Dendritic cell treated with granulocyte-macrophage colony-stimulating factor and Interleukin-4, amounts not matched to agents 40 ng/mL and 50 ng/mL, for 4 days (primary cell): Measurements from ENCODE around the gene LGALS13.
"Not testable (repeated sequence)": the region's sequence is repeated elsewhere in the genome, so short reads cannot be mapped to it uniquely, and the experiment has no call there.

ENCODE experiments used
- H3K27ac Mint-ChIP-seq: one replicate; pipeline ENCODE4 v1.8.0; 2022; ENCODE audit warnings: mild to moderate bottlenecking, mixed read lengths
- H3K27me3 Mint-ChIP-seq: one replicate; pipeline ENCODE4 v1.8.0; 2022; ENCODE audit warnings: mild to moderate bottlenecking, mixed read lengths
- H3K36me3 Mint-ChIP-seq: one replicate; pipeline ENCODE4 v1.8.0; 2022; ENCODE audit warnings: low read depth, mixed read lengths
- H3K4me1 Mint-ChIP-seq: one replicate; pipeline ENCODE4 v1.8.0; 2022; ENCODE audit warnings: low read depth, mixed read lengths
- H3K4me3 Mint-ChIP-seq: one replicate; pipeline ENCODE4 v1.8.0; 2022; ENCODE audit warnings: mild to moderate bottlenecking, moderate library complexity, mixed read lengths
- H3K9me3 Mint-ChIP-seq: one replicate; pipeline ENCODE4 v1.8.0; 2022; ENCODE audit warnings: mixed read lengths
- intact Hi-C: fragments of 100-400 bp; cut with micrococcal nuclease; formaldehyde crosslinking; loops from one replicate; pipeline ENCODE4 v1.15.0; 2022

LGALS13 gene

DNA sequence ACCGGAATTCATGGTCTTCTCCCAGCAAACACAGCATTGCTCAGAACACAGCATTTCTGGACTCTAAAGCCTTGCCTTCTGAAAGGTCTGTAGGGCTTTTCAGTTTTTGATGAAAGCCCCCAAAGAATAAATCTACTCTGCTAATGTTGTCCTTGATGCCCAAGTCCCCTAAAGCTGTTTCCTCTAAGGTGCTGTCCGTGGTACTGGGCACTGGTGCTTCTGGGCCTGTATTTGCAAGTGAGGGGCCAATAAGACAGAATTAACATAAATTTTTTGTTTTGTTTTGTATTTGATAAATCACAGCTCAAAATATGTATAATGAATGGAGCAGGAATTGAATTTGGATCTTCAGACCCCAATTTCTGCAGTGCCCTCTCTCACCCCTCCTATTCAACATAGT, 12.1 kb upstream of the LGALS13 start:
- Mint-ChIP-seq H3K9me3 (no peaks in the 10 kb centered on the region), H3K27ac (no peak overlapping the region), H3K27me3 (peaks cover 3% of the 10 kb centered on the region), H3K4me1 (no peaks in the 10 kb centered on the region), H3K36me3 (no peaks in the 10 kb centered on the region), H3K4me3 (no peak overlapping the region)
- intact Hi-C loops = no loop called here

DNA sequence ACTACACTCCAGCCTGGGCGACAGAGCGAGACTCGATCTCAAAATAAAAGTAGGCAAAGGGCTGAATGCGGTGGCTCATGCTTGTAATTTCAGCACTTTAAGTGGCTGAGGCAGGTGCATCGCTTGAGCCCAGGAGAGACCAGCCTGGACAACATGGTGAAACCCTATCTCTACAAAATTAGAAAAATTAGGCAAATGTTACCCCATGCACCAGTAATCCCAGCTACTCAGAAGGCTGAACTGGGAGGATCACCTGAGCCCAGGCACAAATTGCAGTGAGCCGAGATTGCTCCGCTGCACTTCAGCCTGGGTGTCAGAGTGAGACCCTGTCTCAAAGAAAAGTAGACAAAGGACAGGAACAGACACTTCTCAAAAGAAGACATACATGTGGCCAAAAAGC, 9.9 kb upstream of the LGALS13 start:
- Mint-ChIP-seq H3K4me3 (no peak overlapping the region), H3K27me3 (peaks cover 7% of the 10 kb centered on the region), H3K27ac (no peak overlapping the region), H3K36me3 (no peaks in the 10 kb centered on the region), H3K4me1 (no peaks in the 10 kb centered on the region), H3K9me3 (no peaks in the 10 kb centered on the region)
- intact Hi-C loops = no loop called here

DNA sequence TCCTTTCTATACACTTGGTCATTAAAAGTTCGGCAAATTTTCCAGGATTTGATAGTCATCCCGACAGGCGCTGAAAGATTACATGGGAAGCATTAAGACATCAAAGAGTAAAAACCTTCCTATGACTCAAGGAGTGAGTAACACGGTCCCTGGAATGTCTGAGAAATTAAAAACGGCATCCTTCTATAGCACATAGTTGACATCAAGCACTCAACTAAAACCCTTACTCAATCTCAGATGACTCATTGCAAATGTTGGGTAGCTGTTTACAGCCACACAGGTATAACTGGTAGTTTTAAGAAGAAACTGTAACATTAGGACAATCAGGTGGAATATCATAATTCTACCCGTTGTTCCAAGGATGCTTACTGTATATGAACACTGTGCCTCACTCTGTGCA, 6.4 kb upstream of the LGALS13 start:
- H3K27me3 Mint-ChIP-seq = peaks cover 8% of the 10 kb centered on the region
- intact Hi-C loops = no loop called here
- H3K27ac Mint-ChIP-seq = no peak overlapping the region
- no peaks in the 10 kb centered on the region for H3K9me3 Mint-ChIP-seq
- H3K4me1 Mint-ChIP-seq = no peaks in the 10 kb centered on the region
- no peaks in the 10 kb centered on the region for H3K36me3 Mint-ChIP-seq
- H3K4me3 Mint-ChIP-seq = no peak overlapping the region

DNA sequence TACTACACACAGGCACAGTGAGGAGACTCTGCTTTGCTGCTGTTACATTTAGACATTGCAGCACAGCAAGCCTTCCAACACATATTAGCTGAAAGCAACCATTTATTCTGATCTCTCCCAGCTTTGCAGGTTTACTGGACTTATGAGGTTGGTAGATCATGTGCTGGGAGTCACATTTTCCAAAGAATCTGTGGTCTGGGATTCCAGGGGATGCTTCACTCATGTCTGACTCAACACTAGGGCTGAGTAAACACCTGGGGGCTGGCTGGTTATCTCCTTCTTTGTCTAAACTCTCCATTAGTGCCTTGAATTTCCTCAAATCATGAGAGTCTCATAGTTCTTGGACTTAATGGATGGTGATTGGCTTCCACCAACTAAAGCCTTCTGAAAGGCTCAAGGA, 5.4 kb upstream of the LGALS13 start:
- H3K4me1 Mint-ChIP-seq = no peaks in the 10 kb centered on the region
- H3K36me3 Mint-ChIP-seq = no peaks in the 10 kb centered on the region
- H3K9me3 Mint-ChIP-seq = no peaks in the 10 kb centered on the region
- peaks cover 6% of the 10 kb centered on the region for H3K27me3 Mint-ChIP-seq
- no peak overlapping the region for H3K27ac Mint-ChIP-seq
- intact Hi-C loops = no loop called here
- H3K4me3 Mint-ChIP-seq = no peak overlapping the region

DNA sequence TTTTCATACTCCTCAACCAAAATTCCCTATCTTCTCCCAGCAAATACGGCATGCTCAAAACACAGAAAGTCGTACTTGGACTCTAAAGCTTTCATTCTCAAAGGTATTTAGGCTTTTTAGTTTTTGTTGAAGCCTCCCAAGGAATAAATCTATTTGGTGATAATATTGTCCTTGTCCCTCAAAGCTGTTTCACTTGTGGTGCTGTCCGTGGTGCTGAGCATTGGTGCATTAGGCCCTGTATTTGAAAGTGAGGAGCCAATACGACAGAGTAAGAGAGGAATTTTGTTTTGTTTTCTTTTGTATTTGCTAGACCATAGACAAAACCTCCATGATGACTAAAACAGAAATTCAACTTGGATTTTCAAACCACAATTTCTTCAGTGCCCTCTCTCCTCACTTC, 3.2 kb upstream of the LGALS13 start:
- Mint-ChIP-seq H3K27me3 (peaks cover 7% of the 10 kb centered on the region), H3K36me3 (no peaks in the 10 kb centered on the region), H3K27ac (no peak overlapping the region), H3K4me1 (no peaks in the 10 kb centered on the region), H3K4me3 (no peak overlapping the region), H3K9me3 (no peaks in the 10 kb centered on the region)
- intact Hi-C loops = no loop called here

DNA sequence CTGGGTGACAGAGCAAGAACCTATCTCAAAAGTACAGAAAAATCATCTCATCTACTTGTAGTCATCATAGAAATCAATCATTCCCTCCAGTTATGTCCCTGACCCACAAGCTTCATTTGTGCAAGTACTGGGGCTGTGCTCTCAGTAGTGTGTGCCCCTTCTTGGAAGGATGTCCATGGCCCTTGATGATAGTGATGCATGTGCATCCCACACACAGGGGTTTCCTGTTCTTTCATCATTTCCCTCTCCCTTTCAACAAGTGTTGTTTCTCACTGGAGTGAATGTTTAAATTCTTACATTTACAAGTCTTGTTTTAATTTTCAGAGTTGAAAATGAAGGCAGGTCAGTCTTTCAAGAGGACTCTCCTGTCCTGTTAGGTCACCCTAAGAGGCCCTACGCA, 1.5 kb downstream of the LGALS13 start:
- Mint-ChIP-seq H3K36me3 (no peaks in the 10 kb centered on the region), H3K4me3 (no peak overlapping the region), H3K4me1 (no peaks in the 10 kb centered on the region), H3K27me3 (peaks cover 6% of the 10 kb centered on the region), H3K9me3 (no peaks in the 10 kb centered on the region), H3K27ac (no peak overlapping the region)
- intact Hi-C loops = no loop called here

DNA sequence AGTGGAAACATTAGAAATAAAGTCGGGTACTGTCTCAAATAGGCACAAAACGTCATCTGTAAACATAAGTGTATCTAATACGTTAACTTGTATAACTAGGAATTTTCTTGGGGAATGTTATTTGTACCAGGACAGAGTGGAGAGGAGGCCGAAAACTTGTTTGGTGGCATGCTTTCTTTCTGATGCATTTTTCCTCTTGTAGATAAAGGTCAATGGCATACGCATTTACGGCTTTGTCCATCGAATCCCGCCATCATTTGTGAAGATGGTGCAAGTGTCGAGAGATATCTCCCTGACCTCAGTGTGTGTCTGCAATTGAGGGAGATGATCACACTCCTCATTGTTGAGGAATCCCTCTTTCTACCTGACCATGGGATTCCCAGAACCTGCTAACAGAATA, 4.7 kb downstream of the LGALS13 start:
- no peaks in the 10 kb centered on the region for H3K4me1 Mint-ChIP-seq
- H3K4me3 Mint-ChIP-seq = no peak overlapping the region
- peaks cover 6% of the 10 kb centered on the region for H3K27me3 Mint-ChIP-seq
- H3K9me3 Mint-ChIP-seq = no peaks in the 10 kb centered on the region
- no peak overlapping the region for H3K27ac Mint-ChIP-seq
- H3K36me3 Mint-ChIP-seq = no peaks in the 10 kb centered on the region
- intact Hi-C loops = no loop called here

DNA sequence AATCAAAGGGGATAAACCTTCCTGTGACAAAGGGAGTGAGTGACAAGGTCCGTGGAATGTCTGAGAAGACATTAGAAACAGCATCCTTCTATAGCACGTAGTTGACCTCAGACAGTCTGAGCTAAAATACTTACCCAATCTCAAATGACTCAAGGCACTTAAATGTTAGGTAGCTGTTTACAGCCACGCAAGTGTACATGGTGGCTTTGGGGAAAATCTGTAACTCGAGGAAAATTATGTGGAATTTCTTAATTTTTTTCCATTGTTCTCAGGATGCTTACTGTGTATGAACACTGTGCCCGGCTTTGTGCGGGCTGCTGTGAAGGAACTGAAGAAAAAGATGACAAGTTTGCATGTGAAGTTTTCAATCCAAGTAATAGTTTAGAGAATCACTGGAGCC, 5.2 kb downstream of the LGALS13 start:
- H3K27ac Mint-ChIP-seq = no peak overlapping the region
- H3K27me3 Mint-ChIP-seq = peaks cover 5% of the 10 kb centered on the region
- no peaks in the 10 kb centered on the region for H3K9me3 Mint-ChIP-seq
- intact Hi-C loops = no loop called here
- no peaks in the 10 kb centered on the region for H3K36me3 Mint-ChIP-seq
- no peaks in the 10 kb centered on the region for H3K4me1 Mint-ChIP-seq
- no peak overlapping the region for H3K4me3 Mint-ChIP-seq

DNA sequence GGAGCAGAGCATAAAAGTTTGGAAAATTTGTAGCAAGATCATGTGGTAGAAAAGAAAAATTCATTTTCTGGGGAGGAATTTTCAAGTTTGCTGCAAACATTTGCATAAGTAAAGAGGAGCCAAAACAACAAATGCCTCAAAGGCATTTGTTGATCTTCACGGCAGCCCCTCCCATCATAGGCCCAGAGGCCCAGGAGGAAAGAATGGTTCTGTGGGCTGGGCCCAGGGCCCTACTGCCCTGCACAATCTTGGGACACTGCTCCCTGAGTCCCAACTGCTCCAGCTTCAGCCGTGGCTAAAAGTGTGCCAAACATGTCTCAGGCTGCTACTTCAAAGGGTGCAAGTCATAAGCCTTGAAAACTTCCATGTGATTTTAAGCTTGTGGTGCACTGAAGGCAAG, 11.3 kb downstream of the LGALS13 start:
- no peak overlapping the region for H3K27ac Mint-ChIP-seq

DNA sequence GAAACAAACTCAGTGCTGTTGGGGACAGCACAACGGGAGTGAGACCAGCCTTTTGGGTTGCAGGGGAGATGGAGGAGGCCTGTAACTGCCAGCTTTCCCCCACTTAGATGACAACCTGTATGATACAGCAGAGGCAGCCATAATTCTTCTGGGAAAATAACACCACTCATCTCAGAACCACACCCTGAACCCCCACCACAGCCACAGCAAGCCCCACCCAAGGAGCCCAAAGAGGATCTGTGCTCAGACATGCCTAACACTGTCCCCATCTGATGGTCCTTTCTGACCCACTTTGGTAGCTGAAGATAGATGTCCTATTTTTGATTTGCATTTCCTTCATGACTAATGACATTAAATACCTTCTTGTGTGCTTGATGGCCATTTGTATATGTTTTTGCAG, 15.4 kb downstream of the LGALS13 start:
- Mint-ChIP-seq H3K9me3 (no peaks in the 10 kb centered on the region), H3K27ac (no peak overlapping the region), H3K36me3 (no peaks in the 10 kb centered on the region), H3K4me3 (no peak overlapping the region), H3K27me3 (peaks cover 28% of the 10 kb centered on the region), H3K4me1 (no peaks in the 10 kb centered on the region)
- intact Hi-C loops = no loop called here

More for the DNA sequence above, 11.3 kb downstream of the LGALS13 start:
- Mint-ChIP-seq H3K9me3 (no peaks in the 10 kb centered on the region), H3K36me3 (no peaks in the 10 kb centered on the region), H3K4me1 (no peaks in the 10 kb centered on the region), H3K4me3 (no peak overlapping the region), H3K27me3 (peaks cover 5% of the 10 kb centered on the region)
- intact Hi-C loops = no loop called here

DNA sequence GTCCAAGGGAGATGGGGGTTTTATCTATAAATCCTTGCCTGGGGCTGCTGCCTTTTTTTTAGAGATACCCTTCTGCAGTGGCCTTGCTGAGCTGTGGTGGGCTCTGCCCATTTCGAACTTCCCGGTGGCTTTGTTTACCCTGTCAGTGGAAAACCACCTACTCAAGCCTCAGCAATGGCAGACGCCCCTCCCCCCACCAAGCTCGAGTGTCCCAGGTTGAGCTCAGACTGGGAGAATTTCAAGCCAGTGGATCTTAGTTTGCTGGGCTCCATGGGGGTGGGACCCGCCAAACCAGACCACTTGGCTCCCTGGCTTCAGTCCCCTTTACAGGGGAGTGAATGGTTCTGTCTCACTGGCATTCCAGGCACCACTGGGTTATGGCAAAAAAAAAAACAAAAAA, 21.6 kb downstream of the LGALS13 start:
- intact Hi-C loops = no loop called here
- peaks cover 38% of the 10 kb centered on the region for H3K27me3 Mint-ChIP-seq

DNA sequence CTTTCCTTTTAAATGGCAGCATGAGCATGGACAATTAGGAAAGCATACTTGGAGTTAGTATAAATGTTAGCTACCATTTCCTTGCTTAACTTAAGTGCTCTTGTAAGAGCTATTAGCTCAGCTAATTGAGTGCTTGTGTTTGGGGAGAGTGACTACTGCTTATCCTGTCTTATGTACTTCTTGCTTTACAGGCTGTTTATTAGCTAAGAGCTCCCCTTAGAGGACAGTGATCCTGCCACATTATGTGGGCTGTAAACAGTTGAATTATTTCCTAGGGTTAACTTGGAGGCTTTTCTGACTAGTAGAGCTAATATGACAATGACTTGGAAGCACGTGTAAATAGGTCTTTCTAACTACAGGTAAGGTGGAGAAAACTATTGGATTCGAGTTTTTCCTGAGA, 25.3 kb downstream of the LGALS13 start:
- H3K27me3 Mint-ChIP-seq = peaks cover 20% of the 10 kb centered on the region
- intact Hi-C loops = loop anchor here (2.0 kb wide), 1 partner anchor 75 kb away; no protein-coding TSS in a partner anchor
- not testable (repeated sequence) for H3K9me3 Mint-ChIP-seq, H3K27ac Mint-ChIP-seq, H3K36me3 Mint-ChIP-seq, H3K4me3 Mint-ChIP-seq, H3K4me1 Mint-ChIP-seq

More for the DNA sequence above, 21.6 kb downstream of the LGALS13 start:
- Mint-ChIP-seq H3K4me3 (no peak overlapping the region), H3K27ac (no peak overlapping the region), H3K9me3 (no peaks in the 10 kb centered on the region), H3K4me1 (no peaks in the 10 kb centered on the region), H3K36me3 (no peaks in the 10 kb centered on the region)

DNA sequence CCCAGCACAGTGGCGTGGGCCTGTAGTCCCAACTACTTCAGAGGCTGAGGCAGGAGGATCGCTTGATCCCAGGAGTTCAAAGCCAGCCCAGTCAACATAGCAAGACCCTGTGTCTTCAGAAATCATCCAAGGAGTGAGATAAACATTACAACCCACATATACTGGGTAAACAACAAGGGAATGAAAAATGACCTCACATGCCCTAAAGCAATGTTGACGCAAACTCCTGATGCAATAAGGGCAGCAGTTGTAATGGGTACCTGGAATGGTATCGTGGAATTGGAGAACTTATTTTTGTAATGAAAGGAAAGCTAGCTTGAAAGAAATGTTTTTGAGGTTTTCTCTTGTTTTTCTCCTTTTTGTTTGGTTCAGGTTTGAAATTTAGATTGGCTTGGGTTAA, 28.9 kb downstream of the LGALS13 start:
- Mint-ChIP-seq H3K36me3 (no peaks in the 10 kb centered on the region), H3K9me3 (no peaks in the 10 kb centered on the region), H3K27me3 (peaks cover 16% of the 10 kb centered on the region), H3K27ac (no peak overlapping the region), H3K4me1 (no peaks in the 10 kb centered on the region), H3K4me3 (no peak overlapping the region)
- intact Hi-C loops = no loop called here

DNA sequence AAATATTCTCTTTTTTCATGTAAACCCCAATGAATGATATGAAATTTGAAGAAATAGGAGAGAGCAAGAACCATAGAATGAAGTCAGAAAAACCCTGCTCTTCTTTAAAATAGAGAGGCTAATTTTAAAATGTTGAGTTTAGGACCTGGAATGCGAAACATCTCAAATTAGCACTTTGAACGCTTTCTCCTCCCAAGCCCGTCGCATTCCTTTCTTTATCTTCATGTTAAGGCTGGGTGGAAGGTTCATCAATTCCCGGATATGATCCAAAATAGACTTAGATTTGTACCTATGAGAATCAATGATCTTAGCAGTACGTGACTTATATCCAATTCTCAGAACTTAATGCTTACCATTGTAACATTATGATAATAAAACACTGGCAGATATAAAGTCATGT, 29.3 kb downstream of the LGALS13 start:
- Mint-ChIP-seq H3K27ac (no peak overlapping the region), H3K4me3 (no peak overlapping the region), H3K4me1 (no peaks in the 10 kb centered on the region), H3K27me3 (peaks cover 15% of the 10 kb centered on the region), H3K36me3 (no peaks in the 10 kb centered on the region), H3K9me3 (no peaks in the 10 kb centered on the region)
- intact Hi-C loops = no loop called here

DNA sequence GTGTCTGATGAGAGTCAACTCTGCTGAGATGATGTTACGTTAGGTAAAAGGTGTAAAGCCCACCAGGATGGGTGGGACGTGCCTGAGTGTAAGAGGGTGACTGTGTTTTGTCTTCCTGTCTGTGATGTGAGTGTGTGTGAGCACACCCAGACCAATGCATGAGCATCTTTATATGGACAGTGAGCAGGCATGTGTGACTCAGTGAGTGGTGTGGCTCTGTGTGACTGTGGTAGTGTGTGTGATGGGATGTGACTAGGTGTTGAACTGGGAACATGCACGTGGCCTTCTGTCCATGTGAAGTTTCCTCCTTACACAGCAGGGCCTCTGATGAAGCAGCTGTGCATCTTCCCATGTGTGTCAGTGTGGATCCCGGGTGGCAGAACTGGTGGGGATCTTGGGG, 35.6 kb downstream of the LGALS13 start:
- H3K36me3 Mint-ChIP-seq = no peaks in the 10 kb centered on the region
- no peaks in the 10 kb centered on the region for H3K9me3 Mint-ChIP-seq
- peaks cover 15% of the 10 kb centered on the region for H3K27me3 Mint-ChIP-seq
- intact Hi-C loops = no loop called here
- H3K4me1 Mint-ChIP-seq = no peaks in the 10 kb centered on the region
- no peak overlapping the region for H3K4me3 Mint-ChIP-seq
- H3K27ac Mint-ChIP-seq = no peak overlapping the region

DNA sequence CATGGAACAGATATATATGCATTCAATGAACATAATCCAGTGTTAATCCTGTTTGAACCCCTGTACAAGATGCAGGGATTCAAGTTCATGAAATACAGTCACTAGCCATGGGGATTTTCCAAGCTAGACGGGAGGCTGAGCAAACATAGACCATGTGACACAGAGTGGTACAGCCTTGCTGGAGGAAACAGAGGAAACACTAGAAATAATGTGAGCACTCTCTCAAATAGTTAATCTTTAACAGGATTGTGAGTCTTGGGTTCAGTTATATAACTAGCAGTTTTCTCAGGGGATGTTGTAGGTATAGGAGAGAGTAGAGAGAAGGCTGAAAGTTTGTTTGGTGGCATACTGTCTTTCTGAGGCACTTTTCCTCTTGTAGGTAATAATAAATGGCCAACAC, 39.4 kb downstream of the LGALS13 start:
- no peak overlapping the region for H3K27ac Mint-ChIP-seq
- no peak overlapping the region for H3K4me3 Mint-ChIP-seq
- no peaks in the 10 kb centered on the region for H3K4me1 Mint-ChIP-seq
- intact Hi-C loops = no loop called here
- no peaks in the 10 kb centered on the region for H3K36me3 Mint-ChIP-seq
- no peaks in the 10 kb centered on the region for H3K9me3 Mint-ChIP-seq
- H3K27me3 Mint-ChIP-seq = peaks cover 11% of the 10 kb centered on the region
